HG03097 (cell line): ENCODE data around the gene CPSF2.
"Not testable (repeated sequence)": the region's sequence is repeated elsewhere in the genome, so short reads cannot be mapped to it uniquely, and the experiment has no call there.

Source experiments
- ATAC-seq: cut with Tn5 transposase; IDR thresholded peaks from one replicate; pipeline ENCODE4 v1.9.1; 2021; ENCODE audit not compliant: unreplicated experiment, low FRiP score

Gene CPSF2

GRCh38 chr14:92154283-92154942, 32.6 kb downstream of the CPSF2 start:
- no peak for ATAC-seq

DNA sequence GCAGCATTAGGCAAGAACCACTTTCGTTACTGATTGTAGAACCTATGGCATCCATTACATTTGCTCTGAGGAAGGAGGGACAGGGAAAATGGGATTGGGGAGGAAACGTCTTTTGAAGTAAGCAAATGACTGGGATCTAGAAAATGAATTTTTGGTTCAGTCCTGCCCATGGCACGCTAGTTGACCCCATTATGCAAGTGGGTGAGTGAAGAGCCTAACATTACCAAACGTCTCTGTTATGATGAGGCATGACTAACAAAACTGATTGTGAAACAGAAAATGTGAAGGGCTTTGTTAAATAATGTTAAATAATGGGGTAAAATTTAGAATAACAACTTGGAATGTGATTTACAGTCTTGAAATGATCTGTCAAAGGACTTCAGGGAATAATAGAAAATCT, 38.9 kb downstream of the CPSF2 start:
- ATAC-seq, result no peak

- no peak for ATAC-seq
Measured at GRCh38 chr14:92161521-92161920, 39.8 kb downstream of the CPSF2 start.

DNA sequence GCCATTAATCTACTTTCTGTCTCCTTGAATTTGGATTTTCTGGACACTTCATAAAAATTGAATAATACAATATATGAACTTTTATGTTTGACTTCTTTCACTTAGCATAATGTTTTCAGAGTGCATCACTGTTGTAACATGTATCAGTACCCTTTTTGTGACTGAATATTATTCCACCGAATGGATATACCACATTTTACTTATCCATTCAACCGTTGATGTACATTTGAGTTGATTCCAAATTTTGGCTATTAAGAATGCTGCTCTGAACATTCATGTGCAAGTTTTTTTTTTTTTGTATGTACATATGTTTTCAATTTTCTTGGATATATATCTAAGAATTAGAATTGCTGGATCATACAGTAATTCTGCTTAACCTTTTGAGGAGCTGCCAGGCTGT, 43.2 kb downstream of the CPSF2 start:
- ATAC-seq, result no peak

- no peak for ATAC-seq
Measured at GRCh38 chr14:92173668-92174067, 51.9 kb downstream of the CPSF2 start.

GRCh38 chr14:92175811-92176210, 54.0 kb downstream of the CPSF2 start:
- no peak for ATAC-seq

- no peak for ATAC-seq
Measured at GRCh38 chr14:92176476-92176875, 54.7 kb downstream of the CPSF2 start.

DNA sequence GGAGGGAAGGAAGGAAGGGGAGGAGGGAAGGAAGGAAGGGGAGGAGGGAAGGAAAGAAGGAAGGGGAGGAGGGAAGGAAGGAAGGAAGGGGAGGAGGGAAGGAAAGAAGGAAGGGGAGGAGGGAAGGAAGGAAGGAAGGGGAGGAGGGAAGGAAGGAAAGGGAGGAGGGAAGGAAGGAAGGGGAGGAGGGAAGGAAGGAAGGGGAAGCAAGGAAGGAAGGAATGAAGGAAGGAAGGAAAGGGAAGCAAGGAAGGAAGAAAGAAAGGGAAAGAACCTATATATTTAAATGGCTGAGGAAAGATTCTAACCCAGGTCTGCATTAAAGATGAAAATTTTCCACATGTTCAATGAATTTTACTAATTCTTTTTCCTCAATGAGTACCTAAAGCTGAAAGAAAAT, 57.4 kb downstream of the CPSF2 start:
- not testable (repeated sequence) for ATAC-seq

DNA sequence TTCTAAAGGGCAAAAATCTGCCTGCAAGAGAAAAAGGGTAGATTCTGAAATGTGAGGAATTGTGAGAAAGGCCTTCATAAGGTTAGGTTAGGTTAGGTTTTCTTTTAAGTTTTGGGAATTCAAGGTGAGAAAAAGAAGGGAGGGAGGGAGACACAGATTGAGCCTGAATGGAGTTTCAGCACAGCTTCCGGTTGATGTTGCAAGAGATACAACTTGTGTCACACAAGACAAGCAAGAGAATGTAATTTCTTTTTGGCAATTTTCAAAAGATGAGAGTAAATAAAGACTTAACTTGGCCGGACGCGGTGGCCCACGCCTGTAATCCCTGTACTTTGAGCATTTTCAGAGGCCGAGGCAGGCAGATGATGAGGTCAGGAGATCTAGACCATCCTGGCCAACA, 63.8 kb downstream of the CPSF2 start:
- no peak for ATAC-seq

DNA sequence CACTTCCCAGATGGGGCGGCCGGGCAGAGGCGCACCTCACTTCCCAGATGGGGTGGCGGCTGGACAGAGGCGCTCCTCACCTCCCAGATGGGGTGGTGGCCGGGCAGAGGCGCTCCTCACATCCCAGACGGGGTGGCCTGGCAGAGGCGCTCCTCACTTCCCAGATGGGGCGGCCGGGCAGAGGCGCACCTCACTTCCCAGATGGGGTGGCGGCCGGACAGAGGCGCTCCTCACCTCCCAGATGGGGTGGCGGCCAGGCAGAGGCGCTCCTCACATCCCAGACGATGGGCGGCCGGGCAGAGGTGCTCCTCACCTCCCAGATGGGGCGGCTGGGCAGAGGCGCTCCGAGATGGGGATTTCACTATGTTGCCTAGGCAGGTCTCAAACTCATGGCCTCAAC, 65.8 kb downstream of the CPSF2 start:
- ATAC-seq, result not testable (repeated sequence)

- ATAC-seq, result no peak
Measured at GRCh38 chr14:92190768-92191167, 69.0 kb downstream of the CPSF2 start.

- ATAC-seq, result no peak
Measured at GRCh38 chr14:92198804-92199203, 77.0 kb downstream of the CPSF2 start.

DNA sequence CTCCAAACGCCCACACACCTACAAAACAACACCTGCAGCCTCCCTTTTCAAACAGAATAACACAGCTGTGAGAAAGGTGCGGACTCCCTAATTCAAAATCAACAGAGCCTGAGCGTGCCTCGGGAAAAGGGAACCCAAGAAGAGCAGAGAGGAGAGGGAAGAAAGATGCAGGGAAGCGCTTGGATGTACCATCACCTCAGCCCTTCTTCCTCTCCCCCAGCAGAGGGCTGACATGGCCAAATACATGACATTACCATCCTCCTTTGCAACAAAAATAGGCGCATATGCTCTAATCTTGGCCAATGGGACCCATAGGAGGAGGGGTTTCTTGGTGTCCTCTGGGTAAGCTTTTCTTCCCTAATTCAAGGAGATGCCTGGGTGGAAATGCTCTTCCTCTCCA, 78.0 kb downstream of the CPSF2 start:
- ATAC-seq, result no peak

GRCh38 chr14:92203116-92203515, 81.3 kb downstream of the CPSF2 start:
- ATAC-seq, result no peak

DNA sequence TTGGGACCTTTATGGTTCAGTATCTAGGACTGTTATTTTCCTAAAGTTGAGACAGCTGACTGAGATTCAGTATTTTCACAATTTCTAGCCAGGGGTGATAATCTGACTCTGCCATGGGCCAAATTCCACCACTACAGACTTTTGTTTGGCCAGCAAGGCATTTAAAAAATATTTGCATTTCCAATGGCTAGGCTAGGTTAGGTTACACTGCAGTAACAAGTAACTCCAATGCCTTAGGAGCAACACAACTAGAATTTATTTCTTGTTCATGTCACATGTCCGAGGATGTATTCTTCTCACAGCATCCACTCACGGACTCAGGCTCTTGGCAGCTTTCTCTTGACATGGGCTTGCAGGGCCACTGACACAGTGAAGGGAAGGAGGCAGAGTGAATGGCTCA, 83.0 kb downstream of the CPSF2 start:
- no peak for ATAC-seq

GRCh38 chr14:92207012-92207927, 85.5 kb downstream of the CPSF2 start:
- ATAC-seq, result no peak

GRCh38 chr14:92207928-92208265, 86.1 kb downstream of the CPSF2 start:
- no peak for ATAC-seq

- no peak for ATAC-seq
Measured at GRCh38 chr14:92209141-92209540, 87.4 kb downstream of the CPSF2 start.

DNA sequence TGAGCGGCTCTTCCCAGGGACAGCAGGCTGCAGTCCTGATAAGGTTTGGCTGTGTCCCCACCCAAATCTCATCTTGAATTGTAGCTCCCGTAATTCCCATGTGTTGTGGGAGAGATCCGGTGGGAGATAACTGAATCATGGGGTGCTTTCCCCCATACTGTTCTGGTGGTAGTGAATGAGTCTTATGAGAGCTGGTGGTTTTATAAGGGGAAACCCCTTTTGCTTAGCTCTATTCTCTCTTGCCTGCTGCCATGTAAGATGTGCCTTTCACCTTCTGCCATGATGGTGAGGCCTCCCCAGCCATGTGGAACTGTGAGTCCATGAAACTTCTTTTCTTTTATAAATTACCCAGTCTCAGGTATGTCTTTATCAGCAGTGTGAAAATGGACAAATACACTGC, 91.4 kb downstream of the CPSF2 start:
- not testable (repeated sequence) for ATAC-seq

DNA sequence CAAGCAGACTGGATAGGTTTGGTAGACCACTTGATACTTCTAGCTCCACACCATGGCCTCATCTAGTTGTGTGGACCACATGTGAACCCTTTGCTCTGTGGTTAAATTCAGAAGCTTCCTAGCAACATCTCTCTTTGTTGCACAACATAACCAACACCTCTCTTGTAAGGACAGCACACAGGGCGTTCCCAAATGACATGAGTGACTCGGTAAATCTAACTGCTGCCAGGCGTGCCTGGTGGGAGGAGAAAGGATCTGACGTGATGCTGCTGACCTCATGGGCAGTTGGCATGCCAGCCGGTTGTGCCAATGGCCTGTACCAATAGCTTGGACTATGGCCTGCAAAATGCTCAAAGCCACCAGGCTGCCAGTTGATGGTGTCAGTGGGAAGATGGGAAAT, 93.8 kb downstream of the CPSF2 start:
- no peak for ATAC-seq

- ATAC-seq, result no peak
Measured at GRCh38 chr14:92217936-92218335, 96.2 kb downstream of the CPSF2 start.
